GM12892 (cell line): Measurements from ENCODE around the gene EPDR1.

Experiments
- DNase-seq: peaks from one replicate; pipeline ENCODE4 v3.0.0; 2011; ENCODE audit not compliant: insufficient read length
- FAIRE-seq: peaks from 2 replicates; lab custom pipeline; 2011; peaks lifted over from hg19 to GRCh38; lab: Jason Lieb, UNC
- POLR2A ChIP-seq: IDR thresholded peaks from 2 replicates; pipeline ENCODE4 v1.6.1; 2011; ENCODE audit warnings: low read depth, low read length, control low read depth
- POLR2AphosphoS5 ChIP-seq: IDR thresholded peaks from 2 replicates; pipeline ENCODE4 v1.6.1; 2011; ENCODE audit warnings: low read depth, low read length, control low read depth
- TAF1 ChIP-seq: IDR thresholded peaks from 2 replicates; pipeline ENCODE4 v1.6.1; 2011; ENCODE audit warnings: low read depth, mild to moderate bottlenecking, control low read depth, low read length, borderline replicate concordance

EPDR1 gene

GRCh38 chr7:37916673-37917660, 3.5 kb upstream of the EPDR1 start, which contains the start of gene SFRP4:
Gene SFRP4 (minus strand): TSS chr7:37916817. CDS start chr7:37916537, 280 bp downstream.
- no peak for DNase-seq
- TF ChIP-seq TAF1 (no peak), POLR2AphosphoS5 (no peak), POLR2A (no peak)
- FAIRE-seq, result peak; percentile 86

- FAIRE-seq (no peak), DNase-seq (no peak)
- TF ChIP-seq TAF1, result no peak
- no peak for TF ChIP-seq POLR2A
- TF ChIP-seq POLR2AphosphoS5, result no peak
Observed at GRCh38 chr7:37918526-37918925, 1.9 kb upstream of the EPDR1 start.

- no peak for FAIRE-seq
- DNase-seq, result no peak
- TF ChIP-seq POLR2A, result no peak
Observed at GRCh38 chr7:37920849-37921805, 687 bp downstream of the EPDR1 start.

- no peak for DNase-seq
- peak; percentile 53 for FAIRE-seq
- no peak for TF ChIP-seq TAF1
- no peak for TF ChIP-seq POLR2AphosphoS5
- no peak for TF ChIP-seq POLR2A
Observed at GRCh38 chr7:37921876-37922275, 1.4 kb downstream of the EPDR1 start.

GRCh38 chr7:37923996-37924395, 3.6 kb downstream of the EPDR1 start:
- TF ChIP-seq POLR2A (no peak), TAF1 (no peak), POLR2AphosphoS5 (no peak)
- no peak for FAIRE-seq
- no peak for DNase-seq

- no peak for FAIRE-seq
- no peak for TF ChIP-seq POLR2A
- TF ChIP-seq TAF1, result no peak
- TF ChIP-seq POLR2AphosphoS5, result no peak
- DNase-seq, result no peak
Observed at GRCh38 chr7:37924491-37925041, 4.1 kb downstream of the EPDR1 start.

GRCh38 chr7:37925620-37926019, 5.2 kb downstream of the EPDR1 start:
- DNase-seq, result no peak
- TF ChIP-seq POLR2A (no peak), POLR2AphosphoS5 (no peak), TAF1 (no peak)
- no peak for FAIRE-seq

- TF ChIP-seq POLR2A, result no peak
- TF ChIP-seq TAF1, result no peak
- TF ChIP-seq POLR2AphosphoS5, result no peak
- DNase-seq, result no peak
- FAIRE-seq, result no peak
Observed at GRCh38 chr7:37927773-37928444, 7.5 kb downstream of the EPDR1 start.

GRCh38 chr7:37928878-37929277, 8.4 kb downstream of the EPDR1 start:
- no peak for FAIRE-seq
- TF ChIP-seq POLR2AphosphoS5 (no peak), POLR2A (no peak), TAF1 (no peak)
- no peak for DNase-seq

GRCh38 chr7:37930226-37930948, 9.9 kb downstream of the EPDR1 start:
- no peak for TF ChIP-seq TAF1
- no peak for TF ChIP-seq POLR2A
- TF ChIP-seq POLR2AphosphoS5, result no peak
- FAIRE-seq, result no peak

More at GRCh38 chr7:37930226-37930948, 9.9 kb downstream of the EPDR1 start:
- DNase-seq, result no peak
